Renal cortical epithelial cell (primary cell): Measurements from ENCODE around the gene AMY2B. TPM values are rescaled to one million over a fixed set of nuclear protein-coding genes. Genes with fewer than 3 reads are reported as not detected.
"Not testable (repeated sequence)": the region's sequence is repeated elsewhere in the genome, so short reads cannot be mapped to it uniquely, and the experiment has no call there.

ENCODE experiments used
- DNase-seq: peaks from one replicate; pipeline ENCODE4 v3.0.0-alpha.2; 2011; ENCODE audit warnings: low read depth
- total RNA-seq: library from RNA; depleted of rRNA; stranded (reverse); fragments of >200 nt; gene quantifications from 2 replicates; pipeline ENCODE4 v1.2.3, GENCODE V29; 2014

The AMY2B gene
- total RNA-seq, 1 donor from 2014 or later, result 19.7 TPM

DNA sequence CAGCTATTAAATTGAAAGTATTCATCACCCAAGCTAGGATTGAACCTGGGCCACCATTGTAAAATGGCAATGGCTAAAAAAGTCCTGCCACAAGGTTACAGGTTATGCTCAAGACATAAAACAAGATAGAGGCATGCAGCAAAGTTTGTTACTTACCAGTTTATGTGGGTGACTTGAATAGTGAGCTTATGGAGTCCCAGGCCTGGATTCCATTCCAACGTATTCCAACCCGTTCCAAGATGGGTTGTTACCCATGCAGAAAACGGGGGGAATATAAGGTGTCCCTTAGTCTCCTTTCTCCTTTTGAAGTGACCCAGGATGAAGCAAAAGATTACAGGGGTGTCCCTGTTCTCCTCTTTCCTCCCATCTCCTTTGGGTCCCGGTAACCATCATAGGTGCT lies 56.0 kb downstream of the AMY2B start:
- DNase-seq, result not testable (repeated sequence)

Other genes with a start within 250 kb of the AMY2B start
- 2.6 and 14.1 TPM in 2 replicates for gene RNPC3, start 45.9 kb upstream of the AMY2B start, total RNA-seq
- not detected in 2 replicates for gene AMY2A, start 45.8 kb downstream of the AMY2B start, total RNA-seq
- not detected in 2 replicates for gene AMY1A, start 84.2 kb downstream of the AMY2B start, total RNA-seq
- not detected in 2 replicates for gene AMY1B, start 124.6 kb downstream of the AMY2B start, total RNA-seq
- not detected in 2 replicates for gene AMY1C, start 178.3 kb downstream of the AMY2B start, total RNA-seq